Fibroblast of pulmonary artery (primary cell): ENCODE results near the gene DAB1.

ENCODE experiments used
- DNase-seq: peaks from one replicate; pipeline ENCODE4 v3.0.0-alpha.2; 2010; ENCODE audit warnings: low read depth
- H3K4me3 ChIP-seq: replicated peaks from 2 replicates; pipeline ENCODE4 v1.5.1; 2011; ENCODE audit warnings: low read depth, mild to moderate bottlenecking, control low read depth, low read length, moderate library complexity
- CTCF ChIP-seq: IDR thresholded peaks from 2 replicates; pipeline ENCODE4 v1.5.1; 2011; ENCODE audit warnings: mild to moderate bottlenecking, control low read depth, low read length, inconsistent platforms; ENCODE audit errors: missing control alignments

DAB1 gene

GRCh38 chr1:56979986-56980755, 443.7 kb downstream of the DAB1 start:
- TF ChIP-seq CTCF: no peak
- no peak for DNase-seq
- H3K4me3 ChIP-seq: no peak overlapping the region

GRCh38 chr1:56978819-56979218, 445.0 kb downstream of the DAB1 start:
- no peak for DNase-seq
- no peak for TF ChIP-seq CTCF
- H3K4me3 ChIP-seq: no peak overlapping the region

- H3K4me3 ChIP-seq: no peak overlapping the region
- no peak for TF ChIP-seq CTCF
- no peak for DNase-seq
These were observed 445.9 kb downstream of the DAB1 start for GRCh38 chr1:56977910-56978309.

- no peak overlapping the region for H3K4me3 ChIP-seq
- no peak for TF ChIP-seq CTCF
- no peak for DNase-seq
These were observed 448.4 kb downstream of the DAB1 start for GRCh38 chr1:56975446-56975845.

- DNase-seq: no peak
- no peak for TF ChIP-seq CTCF
These were observed 449.7 kb downstream of the DAB1 start for GRCh38 chr1:56973923-56974742.

GRCh38 chr1:56972976-56973375, 450.9 kb downstream of the DAB1 start:
- no peak for TF ChIP-seq CTCF
- DNase-seq: no peak
- no peak overlapping the region for H3K4me3 ChIP-seq

More at GRCh38 chr1:56973923-56974742, 449.7 kb downstream of the DAB1 start:
- H3K4me3 ChIP-seq: no peak overlapping the region
